ENCODE measurements around the gene NHLRC2.

Gene NHLRC2

DNA sequence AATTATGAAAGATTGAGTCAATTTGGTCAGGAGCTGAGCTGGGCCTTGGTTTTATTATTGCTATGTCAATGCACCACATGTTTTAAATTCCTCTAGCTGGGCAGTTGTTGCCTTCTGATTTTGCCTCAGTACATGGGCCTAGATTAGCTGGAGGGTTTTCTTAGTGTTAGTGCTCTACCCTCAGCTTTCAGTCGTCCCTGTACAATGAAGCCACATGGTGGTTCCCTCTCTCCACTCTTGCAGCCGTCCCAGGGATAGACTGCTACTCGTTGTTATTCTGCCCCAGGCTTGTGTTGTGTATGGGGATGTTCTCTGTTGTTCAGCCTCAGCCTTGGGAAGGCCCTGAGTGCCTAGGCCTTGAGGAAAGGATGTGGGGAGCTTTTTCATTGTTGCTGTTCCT lies 37.0 kb downstream of the NHLRC2 start:
- DNase-seq (ENCODE audit: insufficient read length, low spot score): no peak
- TF ChIP-seq, protein P1, sequence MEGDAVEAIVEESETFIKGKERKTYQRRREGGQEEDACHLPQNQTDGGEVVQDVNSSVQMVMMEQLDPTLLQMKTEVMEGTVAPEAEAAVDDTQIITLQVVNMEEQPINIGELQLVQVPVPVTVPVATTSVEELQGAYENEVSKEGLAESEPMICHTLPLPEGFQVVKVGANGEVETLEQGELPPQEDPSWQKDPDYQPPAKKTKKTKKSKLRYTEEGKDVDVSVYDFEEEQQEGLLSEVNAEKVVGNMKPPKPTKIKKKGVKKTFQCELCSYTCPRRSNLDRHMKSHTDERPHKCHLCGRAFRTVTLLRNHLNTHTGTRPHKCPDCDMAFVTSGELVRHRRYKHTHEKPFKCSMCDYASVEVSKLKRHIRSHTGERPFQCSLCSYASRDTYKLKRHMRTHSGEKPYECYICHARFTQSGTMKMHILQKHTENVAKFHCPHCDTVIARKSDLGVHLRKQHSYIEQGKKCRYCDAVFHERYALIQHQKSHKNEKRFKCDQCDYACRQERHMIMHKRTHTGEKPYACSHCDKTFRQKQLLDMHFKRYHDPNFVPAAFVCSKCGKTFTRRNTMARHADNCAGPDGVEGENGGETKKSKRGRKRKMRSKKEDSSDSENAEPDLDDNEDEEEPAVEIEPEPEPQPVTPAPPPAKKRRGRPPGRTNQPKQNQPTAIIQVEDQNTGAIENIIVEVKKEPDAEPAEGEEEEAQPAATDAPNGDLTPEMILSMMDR (IDR thresholded peaks at IDR 0.05; ENCODE audit: insufficient read depth, missing control alignments): no peak
- FAIRE-seq: no peak

DNA sequence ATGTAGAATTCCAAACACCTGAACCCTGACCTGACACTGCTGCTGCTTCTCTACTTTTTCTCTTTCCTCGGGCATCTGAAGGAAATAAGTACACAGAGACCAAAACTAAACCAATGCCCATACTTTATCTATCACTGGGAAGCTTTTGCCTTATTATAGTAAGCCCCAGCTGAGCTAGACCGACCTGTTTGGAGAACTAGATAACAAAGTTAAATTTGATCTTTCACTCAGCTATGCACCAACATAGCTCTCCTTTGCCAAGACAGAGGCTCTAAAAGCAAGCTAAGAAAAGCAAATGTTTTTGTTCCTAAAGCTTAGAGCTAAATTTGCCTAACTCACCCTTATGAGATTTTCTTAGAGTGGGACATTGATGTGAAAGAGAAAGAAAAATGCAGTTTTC lies 39.1 kb downstream of the NHLRC2 start:
- TF ChIP-seq, protein P1 (IDR thresholded peaks at IDR 0.05; ENCODE audit: insufficient read depth, missing control alignments): no peak
- FAIRE-seq (no peak), DNase-seq (ENCODE audit: insufficient read length, low spot score) (no peak)

DNA sequence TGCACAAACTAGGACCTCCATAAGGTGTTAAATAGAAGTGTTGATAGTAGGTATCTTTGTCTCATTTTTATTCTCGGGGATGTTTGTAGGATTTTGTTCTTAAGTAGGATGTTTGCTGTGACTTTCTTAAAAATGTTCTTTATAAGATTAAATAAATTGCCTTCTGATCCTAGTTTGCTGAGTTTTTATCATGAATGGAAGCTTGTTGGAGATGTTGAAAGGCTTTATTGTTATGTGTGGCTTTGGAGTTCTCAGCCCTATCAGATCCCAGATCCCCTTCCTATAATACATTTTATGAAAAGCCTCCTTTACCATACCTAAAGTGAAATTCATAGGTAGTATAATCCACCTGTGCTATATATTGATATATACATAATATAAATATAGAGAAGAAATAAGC lies 40.1 kb downstream of the NHLRC2 start:
- no peak for FAIRE-seq

DNA sequence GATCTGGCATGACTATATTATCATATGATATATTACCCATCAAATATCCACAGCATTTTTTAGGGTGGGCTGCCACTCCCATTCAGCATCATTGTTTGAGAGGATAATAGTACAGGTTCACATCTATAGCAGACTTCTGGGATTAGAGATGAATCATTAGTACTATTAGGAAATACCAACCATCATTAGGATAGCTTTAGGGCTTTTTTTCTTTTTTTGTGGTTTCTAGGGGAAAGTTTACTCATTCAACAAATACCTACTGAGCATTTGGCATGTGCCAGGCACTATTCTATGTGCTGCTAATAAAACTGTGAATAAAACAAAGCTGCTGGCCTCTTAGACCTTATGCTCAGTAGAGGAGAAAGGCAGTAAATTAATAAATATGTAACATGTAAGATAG lies 40.6 kb downstream of the NHLRC2 start:
- DNase-seq (ENCODE audit: insufficient read length, low spot score) (no peak), FAIRE-seq (no peak)
- TF ChIP-seq, protein P1 (IDR thresholded peaks at IDR 0.05; ENCODE audit: insufficient read depth, missing control alignments): no peak

More for the DNA sequence above, 40.1 kb downstream of the NHLRC2 start:
- DNase-seq (ENCODE audit: insufficient read length, low spot score): no peak
- TF ChIP-seq, protein P1 (IDR thresholded peaks at IDR 0.05; ENCODE audit: insufficient read depth, missing control alignments): no peak

DNA sequence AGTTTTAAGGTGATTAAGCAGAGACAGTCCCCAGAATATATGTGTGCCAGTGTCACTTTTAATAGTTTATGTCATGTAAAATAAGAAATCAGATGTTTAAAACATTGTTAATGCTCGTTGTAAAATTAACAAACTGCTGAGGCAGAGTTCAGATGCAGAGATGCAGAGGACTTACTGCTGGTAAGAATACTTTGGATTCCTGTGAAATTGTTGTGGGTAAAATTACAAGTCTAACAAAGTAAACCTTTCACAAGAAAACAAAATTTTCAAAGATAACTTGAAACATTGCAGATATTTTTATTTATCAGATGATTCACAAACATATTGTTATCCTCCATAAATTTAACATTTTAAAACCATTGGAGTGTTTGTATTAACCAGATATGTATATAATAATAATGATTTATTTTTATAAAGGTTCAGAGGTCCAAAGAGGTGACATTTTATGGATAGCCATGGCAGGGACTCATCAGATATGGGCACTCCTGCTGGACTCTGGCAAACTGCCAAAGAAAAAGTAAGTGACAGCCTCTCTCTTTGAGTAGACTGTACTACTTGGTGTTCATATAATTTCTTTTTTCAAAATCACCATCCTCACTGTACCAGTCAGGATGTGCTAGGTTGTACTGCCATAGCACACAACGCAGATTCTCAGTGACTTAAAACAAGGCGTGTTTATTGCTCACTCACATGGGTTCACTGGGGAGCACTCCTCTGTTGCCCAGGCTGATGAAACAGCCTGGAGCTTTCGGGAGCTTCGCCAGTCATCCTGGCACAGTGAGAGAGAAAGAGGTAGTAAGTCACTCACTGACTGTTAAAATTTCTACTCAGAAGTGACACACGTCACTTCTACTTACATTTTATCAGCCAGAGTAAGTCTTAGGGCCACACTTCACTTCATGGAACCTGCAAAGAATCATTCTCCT lies 43.5 kb downstream of the NHLRC2 start:
- TF ChIP-seq, protein P1 (IDR thresholded peaks at IDR 0.05; ENCODE audit: insufficient read depth, missing control alignments): no peak
- DNase-seq (ENCODE audit: insufficient read length, low spot score): no peak
- no peak for FAIRE-seq

DNA sequence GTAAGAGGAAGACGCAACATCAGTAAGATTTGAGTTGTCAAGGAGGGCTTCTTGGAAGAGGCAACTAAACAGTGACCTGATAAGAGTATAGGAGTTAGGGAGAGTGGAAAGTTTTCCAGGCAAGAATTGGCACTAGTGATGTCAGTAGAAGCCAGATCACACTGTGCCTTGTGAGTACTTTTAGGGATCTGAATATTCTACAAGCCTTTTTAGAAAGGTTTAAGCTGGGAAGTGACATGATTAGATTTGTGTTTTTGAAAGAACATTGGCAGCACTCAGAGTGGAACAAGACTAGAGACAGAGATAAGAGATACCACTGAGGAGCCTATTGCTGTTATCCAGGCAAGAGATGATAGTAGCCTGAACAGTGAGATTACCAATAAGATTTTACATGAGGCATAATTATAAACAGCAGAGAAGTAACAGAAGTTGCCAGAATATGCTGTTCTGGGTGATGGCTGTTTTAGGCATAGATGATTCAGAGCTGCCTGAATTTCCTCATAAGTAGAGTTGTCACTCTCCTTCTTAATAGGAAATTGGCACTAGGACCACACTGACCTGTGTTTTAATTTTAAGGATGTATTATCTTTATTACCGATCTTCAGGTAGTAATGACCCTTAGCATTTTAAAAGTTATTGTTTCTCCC lies 45.6 kb downstream of the NHLRC2 start:
- DNase-seq (ENCODE audit: insufficient read length, low spot score) (no peak), FAIRE-seq (no peak)
- TF ChIP-seq, protein P1 (IDR thresholded peaks at IDR 0.05; ENCODE audit: insufficient read depth, missing control alignments): no peak

DNA sequence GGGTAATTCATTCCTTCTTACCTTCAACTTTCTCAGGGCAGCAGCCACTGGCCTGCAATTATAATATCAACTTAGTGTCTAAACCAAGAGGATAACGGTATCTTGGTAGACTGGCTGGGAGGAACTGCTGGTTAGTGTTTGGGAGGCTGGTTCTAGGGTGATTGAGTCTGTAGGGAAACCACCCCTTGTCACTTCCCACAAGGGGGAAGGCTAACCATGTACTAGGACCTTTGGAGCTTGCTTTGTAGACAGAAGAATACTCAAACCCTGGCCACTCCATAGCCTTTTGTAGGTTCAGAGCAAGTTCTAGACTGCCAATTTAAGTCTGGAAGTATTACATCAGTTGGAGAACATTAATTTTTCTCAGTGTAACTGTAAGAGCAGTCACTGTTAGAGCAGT lies 51.3 kb downstream of the NHLRC2 start:
- FAIRE-seq: no peak
- no peak for DNase-seq (ENCODE audit: insufficient read length, low spot score)
- TF ChIP-seq, protein P1 (IDR thresholded peaks at IDR 0.05; ENCODE audit: insufficient read depth, missing control alignments): no peak

Data from D721Med (cell line).